Naive thymus-derived CD8-positive, alpha-beta T cell (primary cell): ENCODE measurements around the gene FER. TPM values are rescaled to one million over a fixed set of nuclear protein-coding genes. Genes with fewer than 3 reads are reported as not detected.
"Not testable (repeated sequence)": the region's sequence is repeated elsewhere in the genome, so short reads cannot be mapped to it uniquely, and the experiment has no call there.

ENCODE experiments used
- ATAC-seq, 2 donors: fragments of 150-1000 bp; cut with Tn5 transposase in 1 of 2; sonication (Bioruptor Pico), chemical (Tn5 transposase) in 1 of 2; 1 replicate in 1 of 2; 2 replicates in 1 of 2; pipeline ENCODE4 v1.10.0; 2021; ENCODE audit warnings: mild to moderate bottlenecking in 2 of 2, moderate library complexity in 2 of 2
- POLR2A ChIA-PET: fragments of 350-600 bp; sonication (Branson Sonifier 250); formaldehyde crosslinking; loops from one replicate; lab custom pipeline; 2021; ENCODE audit warnings: antibody characterized with exemption; lab: Charles Lee
- DNase-seq, 10 donors: peaks; one replicate each; pipeline versions ENCODE4 v3.0.0 to v3.0.0-alpha.2; 2020 to 2022
- H3K27ac Mint-ChIP-seq, 10 donors: one replicate each; pipeline ENCODE4 v1.8.0; 2020 to 2022; ENCODE audit warnings: mild to moderate bottlenecking in 10 of 10, mixed read lengths in 10 of 10, moderate library complexity in 4 of 10, inconsistent platforms in 1 of 10
- H3K27me3 Mint-ChIP-seq, 5 donors: one replicate each; pipeline ENCODE4 v1.8.0; 2021 to 2022; ENCODE audit warnings: mixed read lengths in 5 of 5
- H3K36me3 Mint-ChIP-seq, 3 donors: one replicate each; pipeline ENCODE4 v1.8.0; 2020 to 2022; ENCODE audit warnings: mixed read lengths in 3 of 3, mild to moderate bottlenecking in 2 of 3, inconsistent platforms in 1 of 3
- H3K4me1 Mint-ChIP-seq, 4 donors: one replicate each; pipeline ENCODE4 v1.8.0; 2021 to 2022; ENCODE audit warnings: mixed read lengths in 4 of 4
- H3K4me3 Mint-ChIP-seq, 10 donors: one replicate each; pipeline ENCODE4 v1.8.0; 2020 to 2022; ENCODE audit warnings: mild to moderate bottlenecking in 10 of 10, mixed read lengths in 10 of 10, moderate library complexity in 6 of 10, inconsistent platforms in 1 of 10
- H3K9me3 Mint-ChIP-seq, 9 donors: one replicate each; pipeline ENCODE4 v1.8.0; 2020 to 2022; ENCODE audit warnings: mixed read lengths in 9 of 9, mild to moderate bottlenecking in 3 of 9, inconsistent platforms in 1 of 9, moderate library complexity in 1 of 9
- polyA plus RNA-seq, 3 donors: library from polyadenylated mRNA; unstranded; fragments of 300-500 nt; fragmentation: Illumina TruSeq; gene quantifications; one replicate each; pipeline ENCODE4 v1.2.3, GENCODE V29; 2021
- total RNA-seq, 8 experiments: library from RNA in 2 of 8; stranded (reverse) in 2 of 8; gene quantifications; one replicate each; pipeline ENCODE4 v1.2.3 and lab custom pipeline; 2021 to 2026

FER gene
- total and polyA plus RNA-seq, 5 experiments from 2014 or later, result 8.8 to 15.0 (median 11.4) TPM

DNA sequence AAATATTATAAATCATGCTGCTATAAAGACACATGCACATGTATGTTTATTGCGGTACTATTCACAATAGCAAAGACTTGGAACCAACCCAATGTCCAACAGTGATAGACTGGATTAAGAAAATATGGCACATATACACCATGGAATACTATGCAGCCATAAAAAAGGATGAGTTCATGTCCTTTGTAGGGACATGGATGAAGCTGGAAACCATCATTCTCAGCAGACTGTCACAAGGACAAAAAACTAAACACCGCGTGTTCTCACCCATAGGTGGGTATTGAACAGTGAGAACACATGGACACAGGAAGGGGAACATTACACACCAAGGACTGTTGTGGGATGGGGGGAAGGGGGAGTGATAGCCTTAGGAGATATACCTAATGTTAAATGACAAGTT, 118.4 kb downstream of the FER start:
- H3K4me3 Mint-ChIP-seq, POLR2A ChIA-PET, ATAC-seq: not testable (repeated sequence)

GRCh38 chr5:108867656-108868055, 120.0 kb downstream of the FER start:
- ATAC-seq, result no peak
- H3K4me3 Mint-ChIP-seq, result no peak overlapping the region
- no peaks in the 10 kb centered on the region for H3K27me3 Mint-ChIP-seq
- POLR2A ChIA-PET, result no interaction called here
- H3K27ac Mint-ChIP-seq, result no peak overlapping the region
- H3K4me1 Mint-ChIP-seq, result no peaks in the 10 kb centered on the region
- DNase-seq, result no peak
- peaks cover 0 to 7% (median 3%) of the 10 kb centered on the region in 9 donors for H3K9me3 Mint-ChIP-seq
- peaks cover 13 to 45% (median 34%) of the 10 kb centered on the region in 3 donors for H3K36me3 Mint-ChIP-seq

More for the DNA sequence above, 118.4 kb downstream of the FER start:
- not testable (repeated sequence) for H3K27ac Mint-ChIP-seq, H3K27me3 Mint-ChIP-seq, DNase-seq, H3K4me1 Mint-ChIP-seq, H3K9me3 Mint-ChIP-seq
- peaks cover 13 to 46% (median 36%) of the 10 kb centered on the region in 3 donors for H3K36me3 Mint-ChIP-seq

- Mint-ChIP-seq H3K36me3 (peaks cover 13 to 33% (median 29%) of the 10 kb centered on the region in 3 donors), H3K27ac (no peak overlapping the region), H3K27me3 (no peaks in the 10 kb centered on the region), H3K9me3 (peaks cover 0 to 7% (median 3%) of the 10 kb centered on the region in 9 donors), H3K4me1 (no peaks in the 10 kb centered on the region), H3K4me3 (no peak overlapping the region)
- no peak for ATAC-seq
- POLR2A ChIA-PET, result no interaction called here
- no peak for DNase-seq
Observed at GRCh38 chr5:108869066-108869465, 121.4 kb downstream of the FER start.

DNA sequence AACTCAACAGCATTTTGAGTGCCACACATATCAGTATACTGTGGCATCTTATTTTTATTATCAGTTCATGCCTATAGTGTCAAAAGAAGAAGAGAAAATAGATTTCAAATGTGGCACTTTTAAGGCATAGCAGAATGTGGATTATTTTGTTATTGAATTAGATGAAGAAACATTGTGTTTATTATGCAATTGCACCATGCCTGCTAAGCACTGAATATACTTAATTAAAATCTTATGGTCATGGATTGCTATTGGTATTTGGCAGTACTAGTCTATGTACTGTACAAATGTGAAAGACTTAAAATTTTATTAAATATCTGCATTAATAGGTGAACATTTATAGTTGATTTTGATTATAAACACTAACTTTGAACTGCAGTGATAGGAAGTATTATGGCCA, 128.8 kb downstream of the FER start:
- Mint-ChIP-seq H3K27ac (no peak overlapping the region), H3K4me3 (no peak overlapping the region), H3K4me1 (no peaks in the 10 kb centered on the region), H3K36me3 (peaks cover 3 to 10% (median 9%) of the 10 kb centered on the region in 3 donors), H3K9me3 (peaks cover 0 to 7% (median 0%) of the 10 kb centered on the region in 9 donors), H3K27me3 (no peaks in the 10 kb centered on the region)
- POLR2A ChIA-PET, result no interaction called here
- ATAC-seq, result no peak
- DNase-seq, result no peak

DNA sequence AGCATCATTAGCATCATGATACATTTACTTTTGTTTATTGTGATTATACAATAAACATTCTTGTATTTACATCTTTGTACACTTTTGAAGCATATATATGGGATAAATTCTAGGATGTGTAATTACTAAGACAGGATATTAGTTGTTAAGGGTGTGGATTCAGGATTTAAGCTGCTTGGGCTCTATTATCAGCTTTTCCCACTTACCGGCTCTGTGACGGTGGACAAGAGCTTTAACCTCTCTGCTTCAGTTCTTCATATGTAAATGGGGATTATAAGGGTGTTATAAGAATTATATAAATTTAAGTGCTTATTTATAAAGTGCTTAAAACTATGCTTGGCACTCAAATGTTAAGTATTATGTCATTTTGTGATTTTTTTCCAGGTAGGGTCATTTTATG, 131.1 kb downstream of the FER start:
- Mint-ChIP-seq H3K27me3 (no peaks in the 10 kb centered on the region), H3K36me3 (peaks cover 7 to 11% (median 9%) of the 10 kb centered on the region in 3 donors), H3K4me1 (no peaks in the 10 kb centered on the region), H3K27ac (no peak overlapping the region), H3K4me3 (no peak overlapping the region), H3K9me3 (peaks cover 0 to 7% (median 0%) of the 10 kb centered on the region in 9 donors)
- POLR2A ChIA-PET, result no interaction called here
- ATAC-seq, result no peak
- no peak for DNase-seq

- POLR2A ChIA-PET, result no interaction called here
- ATAC-seq (no peak), DNase-seq (no peak)
- H3K36me3 Mint-ChIP-seq, result peaks cover 9 to 21% (median 16%) of the 10 kb centered on the region in 3 donors
- no peak overlapping the region for H3K4me3 Mint-ChIP-seq
- H3K27me3 Mint-ChIP-seq, result no peaks in the 10 kb centered on the region
- no peak overlapping the region for H3K27ac Mint-ChIP-seq
- H3K4me1 Mint-ChIP-seq, result no peaks in the 10 kb centered on the region
- peaks cover 0 to 7% (median 0%) of the 10 kb centered on the region in 9 donors for H3K9me3 Mint-ChIP-seq
Observed at GRCh38 chr5:108881133-108881532, 133.4 kb downstream of the FER start.

DNA sequence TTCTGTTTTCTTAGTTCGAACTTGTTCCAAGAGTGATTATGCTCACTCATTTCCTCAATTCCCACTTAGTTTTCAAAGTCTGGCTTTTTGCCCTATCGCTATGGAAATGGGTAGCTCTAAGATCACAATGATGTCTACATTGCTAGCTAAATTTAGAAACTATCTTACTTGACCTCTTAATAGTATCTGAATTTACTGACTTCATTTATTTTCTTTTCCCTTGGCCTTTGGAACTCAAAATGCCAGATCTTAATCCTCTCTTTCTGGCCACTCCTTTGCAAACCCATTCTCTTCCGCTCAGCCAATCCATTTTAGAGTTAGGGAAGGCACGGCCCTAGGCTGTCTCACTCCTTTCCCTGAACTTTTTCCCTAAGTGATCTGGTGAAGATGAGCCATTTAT, 137.0 kb downstream of the FER start:
- Mint-ChIP-seq H3K9me3 (peaks cover 0 to 7% (median 0%) of the 10 kb centered on the region in 9 donors), H3K36me3 (peaks cover 4 to 21% (median 19%) of the 10 kb centered on the region in 3 donors), H3K4me1 (no peaks in the 10 kb centered on the region), H3K4me3 (no peak overlapping the region), H3K27me3 (no peaks in the 10 kb centered on the region), H3K27ac (no peak overlapping the region)
- POLR2A ChIA-PET, result no interaction called here
- DNase-seq (no peak), ATAC-seq (no peak)

DNA sequence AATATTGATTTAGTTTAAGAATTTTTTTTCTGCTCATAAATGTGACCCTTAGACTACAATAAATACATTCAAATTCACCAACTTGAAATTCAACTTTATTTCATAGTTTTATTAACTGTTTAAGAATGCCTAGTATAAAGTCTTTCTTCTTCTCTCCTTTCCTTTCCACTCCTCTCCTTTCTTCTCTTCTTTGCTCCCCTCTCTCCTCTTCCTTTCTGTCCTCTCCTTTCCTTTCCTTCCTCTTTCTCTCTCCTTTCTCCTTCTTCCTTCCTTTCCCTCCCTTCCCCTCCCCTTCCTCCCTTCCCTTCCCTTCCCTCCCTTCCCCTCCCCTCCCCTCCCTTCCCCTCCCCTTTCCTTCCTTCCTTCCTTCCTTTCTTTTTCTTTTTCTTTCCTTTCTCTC, 150.6 kb downstream of the FER start:
- Mint-ChIP-seq H3K9me3 (peaks cover 0 to 2% (median 0%) of the 10 kb centered on the region in 9 donors), H3K27ac (no peak overlapping the region), H3K36me3 (peaks cover 0 to 32% (median 22%) of the 10 kb centered on the region in 3 donors), H3K27me3 (no peaks in the 10 kb centered on the region), H3K4me3 (no peak overlapping the region), H3K4me1 (peaks cover 0 to 6% (median 1%) of the 10 kb centered on the region in 4 donors)
- ATAC-seq (no peak), DNase-seq (no peak)
- POLR2A ChIA-PET, result no interaction called here

- H3K4me3 Mint-ChIP-seq, result no peak overlapping the region
- POLR2A ChIA-PET, result no interaction called here
- H3K4me1 Mint-ChIP-seq, result peaks cover 0 to 6% (median 1%) of the 10 kb centered on the region in 4 donors
- H3K27me3 Mint-ChIP-seq, result no peaks in the 10 kb centered on the region
- no peak for DNase-seq
- H3K36me3 Mint-ChIP-seq, result peaks cover 0 to 28% (median 17%) of the 10 kb centered on the region in 3 donors
- peaks cover 0 to under 1% (median 0%) of the 10 kb centered on the region in 9 donors for H3K9me3 Mint-ChIP-seq
- no peak overlapping the region for H3K27ac Mint-ChIP-seq
- ATAC-seq, result no peak
Observed at GRCh38 chr5:108898707-108899106, 151.0 kb downstream of the FER start.

DNA sequence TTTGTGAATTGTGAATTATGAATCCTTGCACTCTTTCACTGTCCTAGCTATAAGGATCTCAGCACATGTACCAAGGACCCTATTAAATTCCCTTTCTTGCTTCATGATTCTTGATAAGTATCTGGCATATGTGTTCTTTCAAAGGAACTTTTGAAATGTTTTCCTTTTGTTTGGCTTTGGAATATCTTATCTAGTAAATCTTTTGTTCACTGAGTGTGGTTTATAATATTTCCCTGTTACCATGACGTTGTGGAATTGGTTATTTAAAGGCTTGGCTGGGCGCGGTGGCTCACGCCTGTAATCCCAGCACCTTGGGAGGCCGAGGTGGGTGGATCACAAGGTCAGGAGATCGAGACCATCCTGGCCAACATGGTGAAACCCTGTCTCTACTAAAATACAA, 151.5 kb downstream of the FER start:
- H3K9me3 Mint-ChIP-seq, POLR2A ChIA-PET, H3K27ac Mint-ChIP-seq, H3K4me3 Mint-ChIP-seq, H3K27me3 Mint-ChIP-seq, H3K4me1 Mint-ChIP-seq, DNase-seq, ATAC-seq: not testable (repeated sequence)
- peaks cover 0 to 23% (median 12%) of the 10 kb centered on the region in 3 donors for H3K36me3 Mint-ChIP-seq

DNA sequence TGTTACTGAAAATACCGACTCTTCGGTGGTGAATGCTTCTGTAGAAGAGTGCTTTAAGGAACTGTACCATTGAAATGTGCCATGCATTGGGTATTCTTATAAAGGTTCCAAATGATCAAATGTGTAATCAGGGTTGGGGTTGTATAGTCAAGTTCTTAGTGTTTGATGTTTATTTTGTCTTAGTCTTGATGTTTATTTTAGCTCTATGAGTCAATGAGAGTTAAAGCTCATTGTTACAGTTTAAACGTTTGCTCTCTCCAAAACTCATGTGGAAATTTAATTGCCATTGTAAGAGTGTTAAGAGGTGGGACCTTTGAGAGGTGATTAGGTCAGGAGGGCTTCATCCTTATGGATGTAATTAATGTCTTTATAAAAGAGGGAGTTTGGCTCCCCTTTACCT, 153.0 kb downstream of the FER start:
- H3K27ac Mint-ChIP-seq, result no peak overlapping the region
- no peaks in the 10 kb centered on the region for H3K9me3 Mint-ChIP-seq
- POLR2A ChIA-PET, result no interaction called here
- no peak for ATAC-seq
- H3K36me3 Mint-ChIP-seq, result peaks cover 0 to 17% (median 9%) of the 10 kb centered on the region in 3 donors
- no peaks in the 10 kb centered on the region for H3K27me3 Mint-ChIP-seq
- no peak overlapping the region for H3K4me3 Mint-ChIP-seq
- no peak for DNase-seq
- peaks cover 0 to 6% (median 1%) of the 10 kb centered on the region in 4 donors for H3K4me1 Mint-ChIP-seq

DNA sequence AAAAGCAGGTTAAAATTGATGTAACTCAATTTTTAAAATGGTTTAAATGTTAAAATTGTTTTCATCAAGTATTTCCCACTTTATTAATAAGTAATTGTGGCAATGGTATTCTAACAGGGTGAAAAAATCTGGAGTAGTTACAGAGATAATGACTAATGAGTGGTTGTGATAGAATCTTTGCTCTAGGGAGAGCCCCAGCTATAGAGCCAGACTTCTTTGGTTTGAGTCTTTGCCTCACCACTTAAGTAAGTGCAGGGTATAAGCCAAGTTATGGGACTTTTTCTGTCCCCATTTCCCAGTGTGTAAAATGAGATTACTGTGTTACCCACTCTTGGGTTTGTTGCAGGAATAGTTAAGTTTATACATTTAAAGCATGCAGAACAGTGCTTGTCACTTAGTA, 158.1 kb downstream of the FER start:
- Mint-ChIP-seq H3K4me3 (no peak overlapping the region), H3K27me3 (no peaks in the 10 kb centered on the region), H3K27ac (no peak overlapping the region), H3K36me3 (peaks cover 0 to 14% (median 4%) of the 10 kb centered on the region in 3 donors), H3K9me3 (peaks cover 0 to 7% (median 0%) of the 10 kb centered on the region in 9 donors), H3K4me1 (no peaks in the 10 kb centered on the region)
- POLR2A ChIA-PET, result no interaction called here
- DNase-seq (no peak), ATAC-seq (no peak)

GRCh38 chr5:108910627-108911026, 162.9 kb downstream of the FER start:
- Mint-ChIP-seq H3K4me3 (no peak overlapping the region), H3K9me3 (peaks cover 0 to 9% (median 3%) of the 10 kb centered on the region in 9 donors), H3K4me1 (no peaks in the 10 kb centered on the region), H3K27me3 (no peaks in the 10 kb centered on the region), H3K36me3 (peaks cover 12 to 21% (median 15%) of the 10 kb centered on the region in 3 donors), H3K27ac (no peak overlapping the region)
- DNase-seq, result no peak
- POLR2A ChIA-PET, result no interaction called here
- no peak for ATAC-seq

DNA sequence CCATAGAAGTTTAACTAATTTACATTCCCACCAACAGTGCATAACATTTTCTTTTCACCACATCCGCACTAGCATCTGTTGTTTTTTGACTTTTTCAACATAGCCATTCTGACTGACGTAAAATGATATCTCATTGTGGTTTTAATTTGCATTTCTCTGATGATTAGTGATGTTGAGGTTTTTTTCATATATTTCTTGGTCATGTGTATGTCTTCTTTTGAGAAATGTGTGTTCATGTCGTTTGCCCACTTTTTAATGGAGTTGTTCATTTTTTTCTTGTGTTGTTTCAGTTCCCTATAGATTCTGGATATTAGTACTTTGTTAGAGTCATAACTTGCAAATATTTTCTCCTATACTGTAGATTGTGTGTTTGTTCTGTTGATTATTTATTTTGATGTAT, 163.4 kb downstream of the FER start:
- H3K27me3 Mint-ChIP-seq, result no peaks in the 10 kb centered on the region
- POLR2A ChIA-PET, result no interaction called here
- H3K4me1 Mint-ChIP-seq, result no peaks in the 10 kb centered on the region
- no peak overlapping the region for H3K4me3 Mint-ChIP-seq
- no peak for DNase-seq
- H3K27ac Mint-ChIP-seq, result no peak overlapping the region
- H3K36me3 Mint-ChIP-seq, result peaks cover 12 to 21% (median 15%) of the 10 kb centered on the region in 3 donors
- ATAC-seq, result no peak
- peaks cover 0 to 9% (median 3%) of the 10 kb centered on the region in 9 donors for H3K9me3 Mint-ChIP-seq
